SKM-1 (cell line): ENCODE results near the gene RREB1.
"Not testable (repeated sequence)": the region's sequence is repeated elsewhere in the genome, so short reads cannot be mapped to it uniquely, and the experiment has no call there.

Experiments
- DNase-seq: peaks from one replicate; lab custom pipeline; 2025; ENCODE audit not compliant: unreplicated experiment; lab: John Stamatoyannopoulos, UW

The RREB1 gene

GRCh38 chr6:7258231-7258763 is 150.5 kb downstream of the RREB1 start:
- no peak for DNase-seq

DNA sequence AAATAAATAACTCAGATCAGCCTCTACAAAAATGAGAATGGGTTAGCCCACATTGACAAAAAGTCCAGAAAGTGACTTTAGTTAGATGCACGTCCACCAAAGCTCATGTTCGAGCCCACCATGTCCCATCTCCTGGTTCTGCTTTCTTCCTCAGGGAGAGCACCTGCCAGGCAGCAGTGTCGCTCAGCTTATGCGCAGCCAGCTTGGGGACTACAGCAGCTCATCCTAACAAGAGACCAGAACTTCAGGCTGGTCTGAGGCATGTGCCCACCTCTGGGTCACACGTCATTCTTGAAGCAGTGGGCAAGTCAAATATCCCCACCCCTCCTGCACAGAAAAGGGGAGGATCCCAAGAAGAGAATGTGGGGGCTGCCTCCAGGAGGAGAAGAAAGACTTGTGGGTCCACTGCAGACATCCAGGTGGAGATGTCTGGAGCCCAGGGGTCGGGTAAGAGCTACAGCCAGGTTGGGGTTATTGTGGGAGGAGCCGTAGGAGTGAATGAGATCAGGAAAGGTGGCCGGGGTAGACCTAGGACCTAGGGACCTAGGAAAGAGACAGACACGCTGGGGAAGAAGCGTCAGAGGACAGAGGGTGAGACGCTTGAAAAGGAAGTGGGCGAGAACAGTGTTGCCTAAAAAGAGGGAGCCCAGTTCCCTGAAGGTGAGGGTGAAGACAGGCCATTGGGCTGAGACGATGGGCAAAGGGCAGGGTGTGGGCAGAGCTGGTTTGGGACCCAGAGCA is 152.7 kb downstream of the RREB1 start:
- no peak for DNase-seq

- no peak for DNase-seq
Observed at GRCh38 chr6:7261032-7261841, 153.5 kb downstream of the RREB1 start.

DNA sequence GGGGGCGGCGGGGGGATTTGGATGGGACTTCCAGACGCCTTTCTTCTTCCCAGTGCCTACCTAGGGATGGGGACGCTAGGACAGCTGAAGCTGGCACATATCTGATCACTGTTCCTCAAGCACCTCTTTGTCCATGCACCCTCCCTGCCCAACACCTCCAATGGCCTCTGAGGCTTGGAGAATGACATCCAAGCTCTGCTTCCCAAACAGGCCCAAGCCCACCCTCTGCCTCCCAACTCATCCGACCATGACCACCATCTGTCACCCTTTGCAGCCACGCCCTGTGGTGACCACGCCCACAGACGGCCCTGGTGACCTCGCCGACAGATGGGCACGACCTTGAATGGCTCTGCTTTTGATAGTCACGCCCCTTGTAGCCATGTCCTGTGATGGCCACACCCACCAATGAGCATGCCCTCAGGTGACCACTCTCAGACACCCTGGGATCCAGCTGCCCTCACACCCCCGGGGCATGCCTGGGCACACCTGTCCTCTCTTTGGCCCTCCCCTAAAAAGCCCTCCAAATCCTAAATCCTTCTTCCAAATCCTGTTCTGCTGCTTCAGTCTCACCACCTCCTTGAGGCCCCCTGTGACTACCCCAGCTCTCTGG is 154.2 kb downstream of the RREB1 start:
- no peak for DNase-seq

GRCh38 chr6:7262746-7263518 is 155.2 kb downstream of the RREB1 start:
- peak; percentile 44 for DNase-seq

- not testable (repeated sequence) for DNase-seq
Observed at GRCh38 chr6:7263519-7263805, 155.7 kb downstream of the RREB1 start.

DNA sequence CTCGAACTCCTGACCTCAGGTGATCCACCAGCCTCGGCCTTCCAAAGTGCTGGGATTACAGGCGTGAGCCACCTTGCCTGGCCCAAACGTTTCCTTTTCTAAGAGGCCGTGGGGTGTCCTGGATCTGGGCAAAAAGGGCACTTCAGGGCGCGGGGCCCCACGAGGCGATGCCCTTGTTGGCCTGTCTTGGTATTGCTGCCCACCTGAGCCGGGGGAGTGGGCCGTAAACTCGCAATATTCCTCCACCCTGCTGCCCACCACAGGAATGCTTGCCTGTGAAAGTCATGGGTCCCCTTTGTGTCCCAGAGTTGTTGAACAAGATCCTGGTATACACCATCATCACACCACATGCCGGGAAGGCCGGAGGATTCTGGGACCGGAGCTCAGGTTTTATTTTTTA is 156.3 kb downstream of the RREB1 start:
- DNase-seq, result no peak

GRCh38 chr6:7264686-7265384 is 157.1 kb downstream of the RREB1 start:
- DNase-seq, result no peak

- not testable (repeated sequence) for DNase-seq
Observed at GRCh38 chr6:7265385-7265726, 157.6 kb downstream of the RREB1 start.

- DNase-seq, result no peak
Observed at GRCh38 chr6:7267071-7267465, 159.3 kb downstream of the RREB1 start.

DNA sequence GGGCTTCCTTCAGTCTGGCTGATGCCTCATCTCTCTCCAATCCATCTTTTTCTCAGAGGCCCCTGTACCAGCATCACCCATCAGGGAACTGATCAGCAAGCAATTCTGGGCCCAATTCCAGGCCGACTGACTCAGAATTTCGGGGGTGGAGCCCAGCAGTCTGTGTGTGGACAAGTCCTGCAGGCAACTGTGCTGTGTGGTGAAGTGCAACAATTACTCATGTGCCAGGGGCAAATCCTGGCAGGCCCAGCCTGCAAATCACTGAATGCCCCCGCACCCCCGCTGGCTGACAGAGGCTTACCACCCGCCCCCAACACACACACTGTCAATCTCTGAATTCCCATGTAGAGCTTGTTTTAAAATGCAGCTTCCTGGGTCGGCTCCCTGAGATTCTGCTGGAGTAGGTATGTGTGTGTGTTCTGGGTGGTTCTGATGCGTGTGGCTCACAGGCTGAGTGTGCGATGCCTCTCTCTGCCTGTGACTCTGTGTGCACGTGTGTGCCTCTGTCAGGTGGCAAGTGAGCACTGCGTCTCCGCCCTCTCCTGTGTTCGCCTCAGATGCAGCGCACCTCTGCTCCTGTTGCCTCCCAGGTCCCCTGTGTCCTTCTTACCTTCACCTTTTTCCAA is 159.8 kb downstream of the RREB1 start:
- DNase-seq, result no peak

DNA sequence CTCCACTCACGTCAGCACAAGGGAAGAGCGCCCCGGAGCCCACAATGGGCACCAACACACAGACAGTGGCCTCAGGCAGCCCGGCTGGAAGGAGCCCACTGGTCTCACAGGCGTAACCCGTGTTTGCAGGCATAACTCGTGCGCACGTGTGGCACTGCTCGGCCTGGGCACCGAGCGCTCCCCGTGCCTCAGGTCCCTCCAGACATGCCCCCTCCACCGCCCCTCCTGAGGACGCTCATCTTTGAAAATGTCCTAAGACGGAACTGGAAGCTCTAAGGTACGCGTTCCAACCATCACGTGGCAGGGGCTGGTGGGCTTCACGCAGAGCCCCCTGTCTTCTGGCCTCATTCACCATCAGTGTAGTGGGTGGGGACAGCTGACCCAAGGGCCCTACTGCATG is 160.6 kb downstream of the RREB1 start:
- no peak for DNase-seq

DNA sequence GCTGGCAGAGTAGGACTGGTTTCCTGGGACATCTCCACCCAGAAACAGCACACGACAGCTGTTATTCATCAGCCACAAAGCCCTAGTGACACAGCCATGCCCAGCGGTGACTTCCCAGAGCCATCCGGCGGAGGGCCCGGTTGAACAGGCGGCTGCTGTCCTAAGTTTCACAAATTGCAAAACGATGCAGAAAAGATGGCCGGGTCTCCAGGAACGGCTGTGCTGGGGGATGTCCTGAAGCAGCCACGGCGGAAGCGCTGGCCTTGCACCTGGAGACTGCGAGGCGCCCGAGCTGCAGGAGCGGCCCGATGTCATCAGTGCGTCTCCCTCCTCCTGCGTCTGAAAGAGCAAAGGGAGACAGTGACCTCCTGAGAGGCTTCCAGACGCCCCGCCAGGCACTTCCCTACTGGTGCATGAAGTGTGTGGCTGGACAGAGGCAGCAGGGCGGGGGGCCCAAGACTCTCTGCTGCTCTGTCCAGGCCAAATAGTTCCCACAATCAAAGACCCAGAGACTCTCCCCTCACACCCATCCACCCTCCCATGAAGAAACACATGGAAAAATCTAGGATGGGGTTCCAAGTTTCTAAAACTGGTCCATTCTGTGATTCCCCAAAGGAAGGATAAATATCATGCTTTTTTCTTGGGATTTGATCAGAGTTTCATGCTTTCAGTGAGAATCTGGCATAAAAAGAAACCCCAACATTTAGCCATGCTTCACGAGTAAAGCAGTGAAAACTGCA is 161.2 kb downstream of the RREB1 start:
- no peak for DNase-seq

DNA sequence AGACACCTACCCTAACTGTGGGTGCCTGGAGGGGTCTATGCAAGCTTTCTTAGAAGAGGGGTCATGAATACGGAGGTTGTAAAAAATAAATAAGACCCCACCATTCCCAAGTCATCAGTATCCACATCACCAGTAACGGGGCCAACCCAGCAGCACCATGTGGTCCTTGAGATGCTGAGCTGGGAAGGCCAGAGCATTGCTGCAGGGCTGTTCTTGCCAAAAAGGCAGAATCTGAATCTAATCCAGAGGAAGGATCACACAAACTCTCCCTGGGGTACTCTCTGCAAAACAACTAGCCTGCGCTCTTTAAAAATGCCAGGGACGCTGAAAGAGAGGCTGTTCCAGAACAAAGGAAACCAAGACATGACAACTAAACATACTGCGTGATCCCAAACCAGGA is 162.1 kb downstream of the RREB1 start:
- DNase-seq, result no peak

- DNase-seq, result no peak
Observed at GRCh38 chr6:7270320-7271204, 162.8 kb downstream of the RREB1 start.

DNA sequence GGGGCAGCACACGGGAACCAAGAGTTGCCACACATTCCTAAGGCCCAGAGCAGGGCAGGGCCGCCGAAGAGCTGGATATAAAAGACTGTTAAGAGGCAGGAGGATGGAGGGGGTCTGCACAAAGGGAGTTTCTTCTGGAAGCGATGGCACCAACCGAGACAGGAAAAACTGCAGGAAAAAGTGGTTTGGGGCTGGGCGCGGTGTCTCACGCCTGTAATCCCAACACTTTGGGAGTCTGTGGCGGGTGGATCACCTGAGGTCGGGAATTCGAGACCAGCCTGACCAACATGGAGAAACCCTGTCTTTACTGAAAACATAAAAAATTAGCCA is 163.4 kb downstream of the RREB1 start:
- no peak for DNase-seq

- DNase-seq, result no peak
Observed at GRCh38 chr6:7273709-7274108, 165.9 kb downstream of the RREB1 start.

DNA sequence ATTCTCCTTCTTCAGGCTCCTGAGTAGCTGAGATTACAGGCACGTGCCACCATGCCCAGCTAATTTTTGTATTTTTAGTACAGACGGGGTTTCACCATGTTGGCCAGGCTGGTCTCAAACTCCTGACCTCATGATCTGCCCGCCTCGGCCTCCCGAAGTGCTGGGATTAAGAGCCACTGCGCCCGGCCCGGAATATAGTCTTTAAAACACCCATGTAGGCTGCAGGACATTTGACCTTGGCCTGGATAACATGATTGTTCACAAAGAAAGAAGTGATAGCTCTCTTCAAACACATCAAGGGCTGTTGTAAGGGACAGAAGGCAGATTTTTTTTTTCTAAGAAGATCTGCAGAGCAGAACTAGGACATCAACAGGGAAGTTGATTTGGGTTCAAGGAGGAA is 166.8 kb downstream of the RREB1 start:
- not testable (repeated sequence) for DNase-seq

GRCh38 chr6:7276199-7276524 is 168.4 kb downstream of the RREB1 start:
- no peak for DNase-seq
